ENCODE data around the gene PCBD1. TPM values are rescaled to one million over a fixed set of nuclear protein-coding genes. Genes with fewer than 3 reads are reported as not detected.

The PCBD1 gene
- total RNA-seq, 1 donor = 26.8 TPM

DNA sequence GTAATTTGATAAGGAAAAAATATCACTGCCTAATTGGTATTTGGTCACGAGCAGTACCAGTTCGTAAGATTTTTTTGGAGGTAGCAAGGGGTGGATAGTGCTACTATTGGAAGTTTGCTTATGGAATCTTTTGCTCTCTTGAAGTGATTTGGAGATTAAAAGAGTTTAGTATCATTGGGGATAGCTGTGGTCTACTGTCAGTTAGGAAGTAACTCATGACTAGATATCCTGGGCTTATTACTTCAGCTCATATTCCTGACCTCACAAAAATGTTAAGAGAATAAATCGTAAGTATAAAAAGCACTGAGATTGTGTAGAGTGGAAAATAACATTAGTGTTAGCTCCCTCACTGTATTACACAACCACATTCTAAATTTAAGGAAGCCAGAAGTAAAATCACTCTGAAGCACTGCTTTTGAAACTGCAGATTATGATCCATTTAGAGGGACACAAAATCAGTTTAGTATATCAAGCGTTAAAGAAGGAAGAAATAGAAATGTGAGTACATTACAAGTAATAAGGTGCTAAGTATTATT, 50.0 kb downstream of the PCBD1 start:
- DNase-seq (ENCODE audit: low read depth) = no peak
- TF ChIP-seq, protein P1, sequence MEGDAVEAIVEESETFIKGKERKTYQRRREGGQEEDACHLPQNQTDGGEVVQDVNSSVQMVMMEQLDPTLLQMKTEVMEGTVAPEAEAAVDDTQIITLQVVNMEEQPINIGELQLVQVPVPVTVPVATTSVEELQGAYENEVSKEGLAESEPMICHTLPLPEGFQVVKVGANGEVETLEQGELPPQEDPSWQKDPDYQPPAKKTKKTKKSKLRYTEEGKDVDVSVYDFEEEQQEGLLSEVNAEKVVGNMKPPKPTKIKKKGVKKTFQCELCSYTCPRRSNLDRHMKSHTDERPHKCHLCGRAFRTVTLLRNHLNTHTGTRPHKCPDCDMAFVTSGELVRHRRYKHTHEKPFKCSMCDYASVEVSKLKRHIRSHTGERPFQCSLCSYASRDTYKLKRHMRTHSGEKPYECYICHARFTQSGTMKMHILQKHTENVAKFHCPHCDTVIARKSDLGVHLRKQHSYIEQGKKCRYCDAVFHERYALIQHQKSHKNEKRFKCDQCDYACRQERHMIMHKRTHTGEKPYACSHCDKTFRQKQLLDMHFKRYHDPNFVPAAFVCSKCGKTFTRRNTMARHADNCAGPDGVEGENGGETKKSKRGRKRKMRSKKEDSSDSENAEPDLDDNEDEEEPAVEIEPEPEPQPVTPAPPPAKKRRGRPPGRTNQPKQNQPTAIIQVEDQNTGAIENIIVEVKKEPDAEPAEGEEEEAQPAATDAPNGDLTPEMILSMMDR (IDR thresholded peaks at IDR 0.05; ENCODE audit: insufficient read depth, low read depth, low read length) = no peak
- no peak overlapping the region for H3K4me3 ChIP-seq (ENCODE audit: low read depth, low read length)

DNA sequence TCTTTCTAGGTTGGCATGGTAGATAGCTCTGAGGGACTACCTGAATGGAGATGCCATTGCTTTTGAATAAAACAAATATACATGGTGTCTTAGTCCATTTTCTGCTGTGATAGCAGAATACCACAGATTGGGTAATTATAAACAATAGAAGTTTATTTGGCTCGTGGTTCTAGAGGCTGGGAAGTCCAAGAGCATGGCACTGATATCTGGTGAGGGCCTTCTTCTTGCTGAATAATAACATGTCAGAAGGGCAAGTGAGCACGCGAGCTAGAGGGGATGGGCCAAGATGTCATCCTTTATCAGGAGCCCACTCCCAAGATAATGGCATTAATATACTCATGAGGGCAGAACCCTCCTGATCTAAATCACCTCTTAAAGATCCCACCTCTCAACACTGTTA, 50.7 kb downstream of the PCBD1 start:
- no peak overlapping the region for H3K4me3 ChIP-seq (ENCODE audit: low read depth, low read length)
- TF ChIP-seq, protein P1 (IDR thresholded peaks at IDR 0.05; ENCODE audit: insufficient read depth, low read depth, low read length) = no peak
- no peak for DNase-seq (ENCODE audit: low read depth)

- DNase-seq (ENCODE audit: low read depth) = no peak
- H3K4me3 ChIP-seq (ENCODE audit: low read depth, low read length) = no peak overlapping the region
- TF ChIP-seq, protein P1 (IDR thresholded peaks at IDR 0.05; ENCODE audit: insufficient read depth, low read depth, low read length) = no peak
These were observed 52.0 kb downstream of the PCBD1 start for GRCh38 chr10:70836319-70836718.

- DNase-seq (ENCODE audit: low read depth) = no peak
- TF ChIP-seq, protein P1 (IDR thresholded peaks at IDR 0.05; ENCODE audit: insufficient read depth, low read depth, low read length) = no peak
- H3K4me3 ChIP-seq (ENCODE audit: low read depth, low read length) = no peak overlapping the region
These were observed 53.8 kb downstream of the PCBD1 start for GRCh38 chr10:70834441-70835151.

GRCh38 chr10:70834021-70834420, 54.3 kb downstream of the PCBD1 start:
- H3K4me3 ChIP-seq (ENCODE audit: low read depth, low read length) = no peak overlapping the region
- TF ChIP-seq, protein P1 (IDR thresholded peaks at IDR 0.05; ENCODE audit: insufficient read depth, low read depth, low read length) = no peak

DNA sequence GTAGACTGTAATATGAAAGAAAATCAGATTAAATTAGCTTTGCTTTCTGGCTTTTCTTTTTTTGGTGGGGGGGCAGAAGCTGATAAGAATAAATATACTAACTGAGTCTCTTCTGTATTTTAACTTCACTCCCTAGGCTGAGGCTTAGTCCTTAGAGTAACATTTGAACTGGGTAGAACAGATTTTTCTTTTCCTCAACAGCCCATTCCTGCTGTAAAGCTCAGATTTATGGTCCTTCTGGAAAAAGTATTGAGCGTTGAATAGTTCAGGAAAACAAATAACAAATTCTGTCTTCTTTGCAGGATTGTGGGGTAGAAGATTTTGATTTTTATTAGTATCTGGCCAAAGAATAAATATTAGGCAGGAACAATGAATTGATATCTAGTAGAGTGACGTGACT, 54.8 kb downstream of the PCBD1 start:
- H3K4me3 ChIP-seq (ENCODE audit: low read depth, low read length) = no peak overlapping the region
- no peak for DNase-seq (ENCODE audit: low read depth)
- TF ChIP-seq, protein P1 (IDR thresholded peaks at IDR 0.05; ENCODE audit: insufficient read depth, low read depth, low read length) = no peak

More at GRCh38 chr10:70834021-70834420, 54.3 kb downstream of the PCBD1 start:
- DNase-seq (ENCODE audit: low read depth) = no peak

Other genes with a start within 250 kb of the PCBD1 start
- 0.86 and 1.6 TPM in 2 replicates for gene ADAMTS14, start 216.1 kb downstream of the PCBD1 start, total RNA-seq
- gene TBATA, start 103.2 kb downstream of the PCBD1 start, total RNA-seq = not detected in 2 replicates
- gene SGPL1, start 72.6 kb downstream of the PCBD1 start, total RNA-seq = 50.9 and 54.4 TPM in 2 replicates